Muscle of leg (tissue), 9 donors: Measurements from ENCODE around the gene ASCC2. TPM values are rescaled to one million over a fixed set of nuclear protein-coding genes. Genes with fewer than 3 reads are reported as not detected.

Experiments used
- polyA plus RNA-seq, 8 donors: library from polyadenylated mRNA; unstranded; fragments of 120-200 nt; gene quantifications; one replicate each; pipeline versions ENCODE4 v1.2.1 to v1.2.3, GENCODE V29; 2013; ENCODE audit warnings: inconsistent platforms in 1 of 8, low replicate concordance in 1 of 8; ENCODE audit not compliant: insufficient read length in 8 of 8, insufficient read depth in 1 of 8
- total RNA-seq: library from RNA; stranded (reverse); fragments of 120-200 nt; gene quantifications from one replicate; pipeline ENCODE4 v1.2.4, GENCODE V29; 2013

ASCC2 gene
- total and polyA plus RNA-seq, 9 donors, result 23.1 to 38.1 (median 34.4) TPM

Other genes with a start within 250 kb of the ASCC2 start
- 30.1 TPM for gene NF2, start 234.6 kb downstream of the ASCC2 start, total RNA-seq
- 10 to 100 TPM; 16.9 to 20.5 (median 19.5) TPM for gene NF2, start 234.6 kb downstream of the ASCC2 start, polyA plus RNA-seq
- gene CABP7, start 118.3 kb downstream of the ASCC2 start, total RNA-seq, result 0.09 TPM
- under 1 TPM; 0.10 to 0.40 (median 0.16) TPM for gene CABP7, start 118.3 kb downstream of the ASCC2 start, polyA plus RNA-seq
- 23.5 TPM for gene ZMAT5, start 71.3 kb downstream of the ASCC2 start, total RNA-seq
- 10 to 100 TPM; 15.4 to 21.1 (median 18.1) TPM for gene ZMAT5, start 71.3 kb downstream of the ASCC2 start, polyA plus RNA-seq
- 185 TPM for gene UQCR10, start 70.9 kb downstream of the ASCC2 start, total RNA-seq
- 100 to 1,000 TPM in 7 of 8 donors, 10 to 100 TPM in 1; 96.1 to 141 (median 126) TPM for gene UQCR10, start 70.9 kb downstream of the ASCC2 start, polyA plus RNA-seq
- gene MTMR3, start 44.9 kb upstream of the ASCC2 start, total RNA-seq, result 27.0 TPM
- gene MTMR3, start 44.9 kb upstream of the ASCC2 start, polyA plus RNA-seq, result 10 to 100 TPM; 23.6 to 29.1 (median 25.2) TPM
- gene HORMAD2, start 242.2 kb upstream of the ASCC2 start, total RNA-seq, result not detected
- not detected for gene HORMAD2, start 242.2 kb upstream of the ASCC2 start, polyA plus RNA-seq